HG03442 (cell line): ENCODE measurements around the gene ACOT13.
"Not testable (repeated sequence)": the region's sequence is repeated elsewhere in the genome, so short reads cannot be mapped to it uniquely, and the experiment has no call there.

ENCODE experiments used
- ATAC-seq: cut with Tn5 transposase; IDR thresholded peaks from one replicate; pipeline ENCODE4 v1.9.1; 2021; ENCODE audit warnings: mild to moderate bottlenecking, moderate library complexity; ENCODE audit not compliant: unreplicated experiment

Gene ACOT13

GRCh38 chr6:24666641-24667377, at the start of gene ACOT13, which contains the start of gene TDP2:
ACOT13 (plus strand) TSS chr6:24667077; CDS start chr6:24667264, 187 bp downstream.
TDP2 (minus strand) TSS chr6:24666899; CDS start chr6:24666862, 37 bp downstream.
- ATAC-seq = peak; percentile 94

- no peak for ATAC-seq
Observed at GRCh38 chr6:24619661-24620060, 47.2 kb upstream of the ACOT13 start.

GRCh38 chr6:24620637-24621036, 46.2 kb upstream of the ACOT13 start:
- ATAC-seq = no peak

GRCh38 chr6:24621626-24622289, 45.1 kb upstream of the ACOT13 start:
- no peak for ATAC-seq

- no peak for ATAC-seq
Observed at GRCh38 chr6:24630856-24631505, 35.9 kb upstream of the ACOT13 start.

GRCh38 chr6:24631671-24632070, 35.2 kb upstream of the ACOT13 start:
- no peak for ATAC-seq

- no peak for ATAC-seq
Observed at GRCh38 chr6:24632573-24632972, 34.3 kb upstream of the ACOT13 start.

GRCh38 chr6:24636681-24637080, 30.2 kb upstream of the ACOT13 start:
- no peak for ATAC-seq

DNA sequence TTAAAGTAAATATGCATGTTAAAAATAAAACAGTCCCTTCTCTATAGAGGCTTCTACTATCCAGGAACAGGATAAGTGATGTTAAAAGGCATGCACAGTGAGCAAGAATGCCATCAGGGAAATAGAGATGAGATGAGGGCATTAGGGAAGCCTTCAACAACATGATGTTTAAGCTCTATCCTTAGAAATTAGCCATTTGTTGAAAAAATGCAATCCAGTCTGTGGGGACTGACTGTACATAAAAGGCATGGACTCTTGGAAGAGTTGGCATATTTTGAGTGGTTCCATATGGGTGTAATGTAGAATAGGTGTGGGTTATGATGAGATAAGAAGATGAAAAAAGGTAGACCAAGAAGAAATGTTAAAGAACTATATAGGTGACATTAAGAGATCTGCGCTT, 26.7 kb upstream of the ACOT13 start:
- ATAC-seq = no peak

GRCh38 chr6:24640631-24641030, 26.2 kb upstream of the ACOT13 start:
- ATAC-seq = not testable (repeated sequence)

GRCh38 chr6:24642061-24642460, 24.8 kb upstream of the ACOT13 start:
- ATAC-seq = no peak

GRCh38 chr6:24643920-24644319, 23.0 kb upstream of the ACOT13 start:
- no peak for ATAC-seq

- no peak for ATAC-seq
Observed at GRCh38 chr6:24644377-24644776, 22.5 kb upstream of the ACOT13 start.

- ATAC-seq = no peak
Observed at GRCh38 chr6:24646771-24647170, 20.1 kb upstream of the ACOT13 start.

- ATAC-seq = no peak
Observed at GRCh38 chr6:24648276-24648675, 18.6 kb upstream of the ACOT13 start.

DNA sequence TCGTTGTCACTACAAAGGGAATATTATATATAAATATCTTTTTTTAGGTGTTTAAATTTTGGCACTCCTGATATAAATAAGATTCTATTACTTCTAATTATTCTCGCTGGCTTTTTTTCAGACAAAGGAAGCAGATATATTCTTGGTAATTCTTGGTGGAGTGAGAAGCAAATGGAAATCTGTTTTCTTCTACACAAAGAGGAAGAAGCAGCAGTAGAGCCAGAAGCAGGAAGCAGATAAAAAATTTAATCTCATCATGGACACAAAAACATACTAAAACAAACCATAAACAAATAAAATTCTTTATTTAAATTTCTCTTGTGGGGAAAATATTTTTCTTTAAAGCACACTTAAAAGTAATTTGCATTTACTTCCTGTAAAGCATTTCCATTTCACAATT, 17.2 kb upstream of the ACOT13 start:
- ATAC-seq = no peak

GRCh38 chr6:24650365-24650764, 16.5 kb upstream of the ACOT13 start:
- ATAC-seq = no peak

- ATAC-seq = no peak
Observed at GRCh38 chr6:24655215-24655614, 11.7 kb upstream of the ACOT13 start.

DNA sequence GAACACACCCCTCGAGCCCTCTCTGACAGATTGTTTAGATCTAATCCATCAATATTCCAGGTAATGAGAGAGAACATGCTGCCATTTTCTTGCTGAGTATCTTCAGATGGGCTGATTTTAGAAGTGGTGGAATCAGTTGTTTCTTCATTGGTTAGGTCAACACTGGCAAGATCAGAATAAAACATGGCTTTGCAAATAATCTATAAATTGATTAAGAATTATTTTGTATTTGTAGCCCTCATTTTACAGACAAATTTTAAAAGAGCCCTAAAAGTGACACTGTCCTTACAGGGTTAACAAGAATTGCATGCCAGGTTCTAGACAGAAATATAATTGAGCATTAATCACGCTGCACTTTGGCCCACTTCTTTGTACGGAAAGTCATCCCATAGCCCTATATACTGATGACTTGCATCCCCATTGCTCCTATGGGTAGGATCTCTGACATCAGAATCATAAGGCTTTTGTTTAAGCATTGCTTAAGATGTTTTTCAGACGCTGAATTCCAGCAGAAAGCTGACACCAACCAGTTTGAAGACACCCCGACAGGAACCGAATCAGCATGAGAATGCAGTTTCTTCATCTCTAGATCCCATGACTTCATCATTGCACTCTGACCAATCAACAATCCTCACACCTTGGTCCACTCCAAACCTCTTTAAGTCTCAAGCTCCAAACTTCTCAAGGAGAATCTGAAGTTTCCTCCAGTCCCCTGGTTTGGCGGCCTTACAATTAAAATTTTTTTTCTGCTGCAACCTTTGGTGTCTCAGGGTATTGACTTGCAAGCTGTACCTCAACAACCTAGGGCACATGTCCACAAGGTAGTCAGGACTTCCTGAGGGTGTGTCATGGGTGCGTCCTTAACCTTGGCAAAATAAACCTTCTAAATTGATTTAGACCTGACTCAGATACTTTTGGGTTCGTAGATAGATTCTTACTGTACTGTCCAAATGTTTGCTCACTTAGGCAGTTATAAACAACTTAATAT, 8.0 kb upstream of the ACOT13 start:
- ATAC-seq = no peak

DNA sequence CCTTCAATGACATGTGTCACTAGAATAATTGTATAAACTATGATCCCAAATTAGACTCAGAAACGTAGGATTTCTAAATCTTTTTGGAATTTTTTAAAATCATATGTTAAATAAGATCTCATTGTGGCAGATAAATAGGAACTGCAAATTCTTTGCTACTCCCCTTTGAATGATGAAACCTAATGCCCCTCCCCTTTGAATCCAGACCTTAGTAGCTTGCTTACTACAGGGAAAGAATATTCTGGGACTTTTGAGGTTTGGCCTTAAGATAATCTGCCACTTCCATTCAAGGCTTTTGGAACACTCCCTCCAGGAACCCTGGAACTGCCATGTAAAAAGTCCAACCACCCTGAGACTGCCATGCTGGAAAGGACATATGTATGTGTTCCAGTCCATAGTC, 7.3 kb upstream of the ACOT13 start:
- no peak for ATAC-seq

GRCh38 chr6:24660105-24660504, 6.8 kb upstream of the ACOT13 start:
- ATAC-seq = no peak
